AG09309 (cell line): ENCODE measurements around the gene ALDH16A1.
"Not testable (repeated sequence)": the region's sequence is repeated elsewhere in the genome, so short reads cannot be mapped to it uniquely, and the experiment has no call there.

Source experiments
- DNase-seq: peaks from one replicate; pipeline ENCODE4 v3.0.0-alpha.2; 2010; ENCODE audit warnings: low read depth
- H3K4me3 ChIP-seq: 2 replicates; pipeline ENCODE4 v1.5.1; 2011; ENCODE audit warnings: mild to moderate bottlenecking, low read depth, low read length, moderate library complexity; ENCODE audit not compliant: control insufficient read depth
- TF ChIP-seq, protein P1 (sequence below): IDR thresholded peaks from 2 replicates; pipeline ENCODE4 v1.5.1; 2011; ENCODE audit warnings: mild to moderate bottlenecking, low read depth, low read length, inconsistent platforms; ENCODE audit not compliant: insufficient read depth, control insufficient read depth; ENCODE audit errors: missing control alignments

Gene ALDH16A1

DNA sequence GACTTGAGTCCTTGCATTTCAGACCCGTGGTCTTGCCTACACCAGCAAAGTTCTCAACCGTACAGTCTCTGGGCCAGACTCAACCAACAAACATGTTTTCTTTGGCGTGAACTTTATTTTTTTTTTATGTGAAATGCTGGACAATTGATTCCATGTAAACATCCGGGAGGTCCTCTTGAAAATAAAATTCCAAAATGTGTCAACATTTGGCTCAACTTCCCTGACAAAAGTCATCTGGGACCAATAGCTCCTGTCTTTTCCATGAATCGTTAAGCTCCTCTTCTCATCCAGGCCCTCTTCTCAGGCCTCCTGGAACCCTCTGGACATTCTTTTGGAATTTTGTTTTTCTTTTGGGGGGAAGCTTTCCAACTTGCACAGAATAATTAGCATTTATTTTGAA, 2.7 kb downstream of the ALDH16A1 start:
- no peak for DNase-seq
- H3K4me3 ChIP-seq = no peak overlapping the region
- TF ChIP-seq, protein P1, sequence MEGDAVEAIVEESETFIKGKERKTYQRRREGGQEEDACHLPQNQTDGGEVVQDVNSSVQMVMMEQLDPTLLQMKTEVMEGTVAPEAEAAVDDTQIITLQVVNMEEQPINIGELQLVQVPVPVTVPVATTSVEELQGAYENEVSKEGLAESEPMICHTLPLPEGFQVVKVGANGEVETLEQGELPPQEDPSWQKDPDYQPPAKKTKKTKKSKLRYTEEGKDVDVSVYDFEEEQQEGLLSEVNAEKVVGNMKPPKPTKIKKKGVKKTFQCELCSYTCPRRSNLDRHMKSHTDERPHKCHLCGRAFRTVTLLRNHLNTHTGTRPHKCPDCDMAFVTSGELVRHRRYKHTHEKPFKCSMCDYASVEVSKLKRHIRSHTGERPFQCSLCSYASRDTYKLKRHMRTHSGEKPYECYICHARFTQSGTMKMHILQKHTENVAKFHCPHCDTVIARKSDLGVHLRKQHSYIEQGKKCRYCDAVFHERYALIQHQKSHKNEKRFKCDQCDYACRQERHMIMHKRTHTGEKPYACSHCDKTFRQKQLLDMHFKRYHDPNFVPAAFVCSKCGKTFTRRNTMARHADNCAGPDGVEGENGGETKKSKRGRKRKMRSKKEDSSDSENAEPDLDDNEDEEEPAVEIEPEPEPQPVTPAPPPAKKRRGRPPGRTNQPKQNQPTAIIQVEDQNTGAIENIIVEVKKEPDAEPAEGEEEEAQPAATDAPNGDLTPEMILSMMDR = no peak

DNA sequence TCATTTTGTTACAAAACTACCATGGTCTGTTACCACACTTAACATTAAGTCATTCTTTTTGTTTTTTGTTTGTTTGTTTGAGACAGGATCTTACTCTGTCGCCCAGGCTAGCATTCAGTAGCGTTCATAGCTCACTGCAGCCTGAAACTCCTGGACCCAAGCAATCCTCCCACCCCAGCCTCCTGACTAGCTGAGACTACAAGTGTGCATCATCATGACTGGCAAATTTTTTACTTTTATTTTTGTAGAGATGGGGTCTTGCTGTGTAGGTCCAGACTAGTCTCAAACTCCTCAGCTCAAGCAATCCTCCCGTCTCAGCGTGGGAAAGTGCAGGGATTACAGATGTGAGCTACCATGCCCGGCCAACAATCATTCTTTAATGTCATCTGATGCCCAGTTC, 3.3 kb downstream of the ALDH16A1 start:
- DNase-seq = no peak
- TF ChIP-seq, protein P1 = no peak
- no peak overlapping the region for H3K4me3 ChIP-seq

DNA sequence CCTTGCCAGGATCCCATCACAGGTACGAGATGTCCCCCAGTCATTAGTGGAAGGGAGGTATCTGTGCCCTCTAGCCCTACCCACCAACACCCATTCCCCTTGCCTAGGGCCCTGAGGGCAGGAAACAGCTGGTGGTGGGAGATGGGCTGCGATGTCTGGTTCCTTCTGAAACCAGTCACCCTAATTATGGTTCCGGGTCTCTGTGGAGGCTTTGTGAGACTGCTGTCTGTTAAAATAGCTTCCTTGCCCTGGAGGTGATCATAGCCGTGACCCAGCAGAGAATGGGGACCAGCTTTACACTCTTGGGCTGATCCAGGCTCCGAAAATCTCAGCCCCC, 5.5 kb downstream of the ALDH16A1 start:
- DNase-seq = no peak
- TF ChIP-seq, protein P1 = no peak
- H3K4me3 ChIP-seq = no peak overlapping the region

DNA sequence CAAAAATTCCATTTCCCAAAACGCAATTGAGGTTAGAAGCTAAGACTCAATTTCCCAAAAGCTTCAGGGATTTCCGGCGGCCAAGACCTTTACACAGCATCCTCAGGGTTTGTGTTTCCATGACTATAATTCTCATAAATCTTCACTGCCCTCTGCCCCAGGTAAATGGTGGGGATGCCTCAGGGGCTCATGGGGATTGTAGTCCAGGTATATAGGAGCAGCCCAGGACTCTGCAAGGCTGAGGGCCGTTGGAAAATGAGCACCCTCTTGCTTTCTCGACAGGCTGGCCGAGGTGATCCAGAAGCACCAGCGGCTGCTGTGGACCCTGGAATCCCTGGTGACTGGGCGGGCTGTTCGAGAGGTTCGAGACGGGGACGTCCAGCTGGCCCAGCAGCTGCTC, 6.4 kb downstream of the ALDH16A1 start:
- no peak for DNase-seq
- TF ChIP-seq, protein P1 = no peak
- no peak overlapping the region for H3K4me3 ChIP-seq

DNA sequence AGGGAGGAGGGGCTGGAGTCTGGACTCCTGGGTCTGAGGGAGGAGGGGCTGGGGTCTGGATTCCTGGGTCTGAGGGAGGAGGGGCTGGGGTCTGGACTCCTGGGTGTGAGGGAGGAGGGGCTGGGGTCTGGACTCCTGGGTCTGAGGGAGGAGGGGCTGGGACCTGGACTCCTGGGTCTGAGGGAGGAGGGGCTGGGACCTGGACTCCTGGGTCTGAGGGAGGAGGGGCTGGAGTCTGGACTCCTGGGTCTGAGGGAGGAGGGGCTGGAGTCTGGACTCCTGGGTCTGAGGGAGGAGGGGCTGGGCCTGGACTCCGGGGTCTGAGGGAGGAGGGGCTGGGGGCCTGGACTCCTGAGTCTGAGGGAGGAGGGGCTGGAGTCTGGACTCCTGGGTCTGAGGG, 8.1 kb downstream of the ALDH16A1 start:
- not testable (repeated sequence) for H3K4me3 ChIP-seq, DNase-seq

DNA sequence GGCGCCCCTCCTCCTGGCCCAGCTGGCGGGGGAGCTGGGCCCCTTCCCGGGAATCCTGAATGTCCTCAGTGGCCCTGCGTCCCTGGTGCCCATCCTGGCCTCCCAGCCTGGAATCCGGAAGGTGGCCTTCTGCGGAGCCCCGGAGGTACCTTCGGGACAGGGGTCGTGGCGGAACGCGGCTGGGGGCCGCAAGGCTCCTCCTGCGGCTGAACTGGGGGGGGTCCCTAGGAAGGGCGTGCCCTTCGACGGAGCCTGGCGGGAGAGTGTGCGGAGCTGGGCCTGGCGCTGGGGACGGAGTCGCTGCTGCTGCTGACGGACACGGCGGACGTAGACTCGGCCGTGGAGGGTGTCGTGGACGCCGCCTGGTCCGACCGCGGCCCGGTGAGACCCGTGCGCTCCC, 8.6 kb downstream of the ALDH16A1 start:
- no peak overlapping the region for H3K4me3 ChIP-seq
- TF ChIP-seq, protein P1 = no peak
- no peak for DNase-seq

DNA sequence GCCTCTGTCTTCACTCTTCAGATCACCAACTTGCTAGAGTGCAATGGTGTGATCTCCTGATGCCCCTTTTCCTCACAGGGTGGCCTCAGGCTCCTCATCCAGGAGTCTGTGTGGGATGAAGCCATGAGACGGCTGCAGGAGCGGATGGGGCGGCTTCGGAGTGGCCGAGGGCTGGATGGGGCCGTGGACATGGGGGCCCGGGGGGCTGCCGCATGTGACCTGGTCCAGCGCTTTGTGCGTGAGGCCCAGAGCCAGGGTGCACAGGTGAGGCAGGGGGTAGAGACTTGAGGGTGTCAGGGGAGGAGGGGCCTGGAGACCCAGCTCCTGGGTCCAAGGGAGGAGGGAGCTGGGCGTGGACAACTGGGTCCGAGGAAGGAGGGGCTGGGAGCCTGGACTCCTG, 9.5 kb downstream of the ALDH16A1 start:
- no peak overlapping the region for H3K4me3 ChIP-seq
- DNase-seq = no peak
- TF ChIP-seq, protein P1 = no peak
